Activated naive CD4-positive, alpha-beta T cell treated with anti-CD3 and anti-CD28 coated beads for 36 hours (primary cell): ENCODE measurements around the gene CHCHD4. TPM values are rescaled to one million over a fixed set of nuclear protein-coding genes. Genes with fewer than 3 reads are reported as not detected.

Experiments
- CTCF ChIA-PET: fragments of 350-600 bp; sonication (Branson Sonifier 250); formaldehyde crosslinking; loops from one replicate; lab custom pipeline; 2021; ENCODE audit warnings: antibody characterized with exemption; lab: Charles Lee
- DNase-seq: peaks from one replicate; pipeline ENCODE4 v3.0.0-alpha.2; 2020
- H3K27ac Mint-ChIP-seq: one replicate; pipeline ENCODE4 v1.8.0; 2021; ENCODE audit warnings: mild to moderate bottlenecking, mixed read lengths
- H3K27me3 Mint-ChIP-seq: one replicate; pipeline ENCODE4 v1.8.0; 2021; ENCODE audit warnings: low read depth, mixed read lengths
- H3K36me3 Mint-ChIP-seq: one replicate; pipeline ENCODE4 v1.8.0; 2021; ENCODE audit warnings: low read depth, mixed read lengths
- H3K4me1 Mint-ChIP-seq: one replicate; pipeline ENCODE4 v1.8.0; 2021; ENCODE audit warnings: low read depth, mixed read lengths
- H3K4me3 Mint-ChIP-seq: one replicate; pipeline ENCODE4 v1.8.0; 2021; ENCODE audit warnings: mild to moderate bottlenecking, moderate library complexity, mixed read lengths
- H3K9me3 Mint-ChIP-seq: one replicate; pipeline ENCODE4 v1.8.0; 2021; ENCODE audit warnings: mixed read lengths
- intact Hi-C: fragments of 100-400 bp; cut with micrococcal nuclease; formaldehyde crosslinking; loops from one replicate; pipeline ENCODE4 v1.15.1; 2023
- total RNA-seq, 2 experiments: library from RNA; stranded (reverse); gene quantifications; one replicate each; pipeline ENCODE4 v1.2.3, GENCODE V29; 2021

The CHCHD4 gene
- total RNA-seq, 2 experiments from 2014 or later: 16.2 to 17.9 TPM

DNA sequence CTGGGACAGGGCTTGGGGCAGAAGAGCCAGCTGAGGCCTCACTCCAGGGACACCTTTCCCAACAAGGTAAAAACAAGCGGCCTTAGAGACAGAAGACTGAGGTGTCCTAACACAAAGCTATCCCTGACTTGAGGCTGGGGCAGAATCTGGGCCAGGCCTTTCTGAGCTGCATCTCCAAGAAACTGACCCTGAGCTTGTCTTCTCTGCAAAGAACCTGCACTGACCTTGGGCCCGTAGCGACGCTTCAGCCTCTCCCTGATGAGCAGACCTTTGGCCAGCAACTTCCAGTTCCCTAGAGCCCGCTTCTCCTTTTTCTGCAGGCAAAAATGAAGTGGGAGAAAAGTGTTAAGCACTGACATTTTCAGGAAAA is 22.4 kb upstream of the CHCHD4 start:
- Mint-ChIP-seq H3K27ac (no peak overlapping the region), H3K9me3 (no peaks in the 10 kb centered on the region), H3K4me3 (no peak overlapping the region), H3K4me1 (peaks cover 30% of the 10 kb centered on the region), H3K27me3 (no peaks in the 10 kb centered on the region), H3K36me3 (peaks cover 12% of the 10 kb centered on the region)
- intact Hi-C loops: no loop called here
- no peak for DNase-seq
- CTCF ChIA-PET: no interaction called here

DNA sequence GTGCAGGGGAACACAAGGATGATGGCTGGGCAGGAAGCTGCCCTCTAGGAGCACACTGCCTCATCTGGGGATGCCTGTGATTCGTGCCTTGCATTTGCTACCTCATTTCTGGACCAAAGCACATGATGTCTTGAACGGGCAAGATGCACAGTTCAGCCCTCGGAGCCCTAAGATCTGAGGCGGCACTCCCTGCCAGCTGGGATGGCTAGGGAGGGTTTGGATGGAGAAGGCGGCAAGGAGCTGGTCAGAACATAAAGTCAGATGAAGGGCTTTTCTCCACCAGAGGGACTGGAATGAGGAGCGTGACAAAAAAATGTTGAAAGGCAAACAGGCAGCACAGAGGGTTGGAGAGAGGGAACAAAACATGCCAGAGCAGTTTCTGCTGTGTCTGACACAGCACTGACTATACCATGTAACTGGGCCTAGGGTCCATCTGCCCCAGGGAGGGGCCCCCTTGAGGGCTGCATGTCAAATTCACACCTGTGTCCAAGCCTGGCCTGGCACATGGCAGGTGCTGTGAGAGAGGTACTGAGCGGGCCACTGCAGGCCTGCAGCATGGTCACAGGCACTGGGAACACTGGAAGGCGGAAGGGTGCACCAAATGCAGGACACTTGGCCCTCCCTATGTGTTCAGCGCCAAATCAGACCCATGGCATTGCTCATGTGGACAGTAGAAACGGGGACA is 21.9 kb upstream of the CHCHD4 start:
- Mint-ChIP-seq H3K9me3 (no peaks in the 10 kb centered on the region), H3K27me3 (no peaks in the 10 kb centered on the region), H3K4me3 (no peak overlapping the region), H3K4me1 (peaks cover 36% of the 10 kb centered on the region), H3K27ac (no peak overlapping the region), H3K36me3 (peaks cover 16% of the 10 kb centered on the region)
- intact Hi-C loops: no loop called here
- CTCF ChIA-PET: interaction anchor here (0.9 kb wide), 1 partner anchor 250 kb away, joined by 6 read pairs; no protein-coding TSS in a partner anchor
- DNase-seq: no peak

DNA sequence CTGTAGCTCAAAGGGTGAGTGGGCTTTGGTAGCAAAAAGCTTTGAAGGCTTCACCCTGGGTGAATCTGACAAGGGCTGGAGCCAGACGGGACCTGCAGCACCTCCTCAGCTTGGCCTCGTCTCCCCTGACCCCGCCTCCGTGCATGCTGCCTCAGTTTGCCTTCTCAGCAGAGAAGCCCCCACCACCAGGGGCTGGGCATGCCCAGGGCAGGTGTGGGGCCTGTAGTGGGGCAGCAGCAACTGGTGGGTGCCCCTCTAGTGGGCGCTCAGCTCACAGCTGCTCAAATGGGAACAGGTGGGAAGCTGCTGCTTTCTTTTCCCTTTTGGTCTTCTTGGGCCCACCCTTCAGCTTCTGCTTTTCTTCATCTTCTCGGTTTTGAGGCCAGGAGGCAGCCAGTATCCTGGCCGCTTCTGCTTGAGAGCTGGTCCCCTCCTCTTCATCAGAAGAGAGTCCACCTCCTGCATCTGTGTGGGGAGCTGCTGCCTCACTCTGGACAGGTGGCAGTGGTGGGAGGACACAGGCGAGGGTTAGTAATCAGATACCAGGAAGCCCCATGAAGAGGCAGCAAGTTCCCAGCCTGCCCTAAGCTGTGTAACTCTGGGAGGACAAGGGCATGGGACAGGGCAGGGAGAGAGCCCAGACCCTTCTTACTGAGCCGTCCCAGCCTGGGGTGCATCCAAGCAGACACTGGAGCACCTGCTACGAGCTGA is 21.2 kb upstream of the CHCHD4 start:
- intact Hi-C loops: loop anchor here (2.0 kb wide), 1 partner anchor 287 kb away; no protein-coding TSS in a partner anchor
- Mint-ChIP-seq H3K4me1 (peaks cover 43% of the 10 kb centered on the region), H3K36me3 (peaks cover 16% of the 10 kb centered on the region), H3K4me3 (no peak overlapping the region), H3K27ac (peak overlapping the region; percentile 50), H3K9me3 (no peaks in the 10 kb centered on the region), H3K27me3 (no peaks in the 10 kb centered on the region)
- no peak for DNase-seq
- CTCF ChIA-PET: interaction anchor here (0.9 to 1.3 kb wide), 1 partner anchor 249 kb away, joined by 6 to 7 read pairs; no protein-coding TSS in a partner anchor

DNA sequence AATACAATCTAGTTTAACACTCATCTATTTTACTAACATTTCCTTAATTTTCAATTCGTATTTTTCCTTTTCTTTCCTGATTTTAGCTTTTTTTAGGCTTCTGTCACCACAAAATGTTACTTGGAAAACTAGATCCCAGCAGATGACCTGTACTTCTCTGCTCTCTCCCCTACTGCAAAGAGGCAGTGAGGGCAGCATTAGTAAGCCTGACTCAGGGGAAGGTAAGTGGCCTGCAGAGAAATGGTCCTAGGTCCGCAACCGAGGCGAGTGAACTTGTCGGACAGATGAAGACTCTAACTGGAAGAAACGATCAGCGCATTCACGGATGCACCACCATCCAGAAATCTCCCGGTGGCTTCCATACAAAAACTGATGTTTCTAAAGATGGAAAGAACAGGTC is 20.6 kb upstream of the CHCHD4 start:
- H3K36me3 Mint-ChIP-seq: peaks cover 16% of the 10 kb centered on the region
- no peaks in the 10 kb centered on the region for H3K9me3 Mint-ChIP-seq
- intact Hi-C loops: loop anchor here (2.0 kb wide), 1 partner anchor 288 kb away; no protein-coding TSS in a partner anchor
- no peaks in the 10 kb centered on the region for H3K27me3 Mint-ChIP-seq
- H3K4me1 Mint-ChIP-seq: peaks cover 48% of the 10 kb centered on the region
- no peak overlapping the region for H3K4me3 Mint-ChIP-seq
- no peak for DNase-seq
- CTCF ChIA-PET: interaction anchor here (1.3 kb wide), 1 partner anchor 249 kb away, joined by 7 read pairs; no protein-coding TSS in a partner anchor
- peak overlapping the region; percentile 59 for H3K27ac Mint-ChIP-seq

DNA sequence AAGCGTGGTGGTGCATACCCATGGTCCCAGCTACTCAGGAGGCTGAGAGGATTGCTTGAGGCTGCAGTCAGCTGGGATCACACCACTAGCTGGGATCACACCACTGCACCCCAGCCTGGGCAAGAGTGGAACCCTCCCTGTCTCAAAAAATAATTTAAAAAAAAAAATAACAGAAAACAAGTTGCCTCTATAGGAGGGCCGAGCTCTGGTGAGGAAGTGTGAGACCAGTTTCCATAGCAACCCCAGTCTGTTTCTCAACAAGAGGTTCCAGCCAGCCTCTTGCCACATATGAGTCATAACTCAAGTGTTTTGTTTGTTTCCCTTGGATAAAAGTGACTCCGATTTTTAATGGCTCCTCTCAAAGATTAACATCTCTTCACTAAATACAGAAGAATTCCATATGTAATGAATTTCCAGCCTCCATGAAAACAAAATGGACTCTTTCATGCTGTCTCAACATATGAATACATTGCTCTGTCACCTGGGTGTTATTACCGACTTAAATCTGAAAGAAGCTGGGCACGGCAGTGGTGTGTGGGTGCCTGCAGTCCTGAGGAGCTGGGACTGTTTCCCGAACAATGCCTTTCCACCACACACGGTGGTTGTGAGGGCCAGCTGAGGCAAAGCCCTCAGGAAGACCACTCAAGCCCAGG is 19.9 kb upstream of the CHCHD4 start:
- peak overlapping the region; percentile 19 for H3K4me3 Mint-ChIP-seq
- H3K27ac Mint-ChIP-seq: peak overlapping the region; percentile 81
- peaks cover 48% of the 10 kb centered on the region for H3K4me1 Mint-ChIP-seq
- DNase-seq: peak; percentile 70
- H3K36me3 Mint-ChIP-seq: peaks cover 17% of the 10 kb centered on the region
- CTCF ChIA-PET: interaction anchor here (1.3 kb wide), 1 partner anchor 248 kb away, joined by 7 read pairs; no protein-coding TSS in a partner anchor
- no peaks in the 10 kb centered on the region for H3K27me3 Mint-ChIP-seq
- intact Hi-C loops: loop anchor here (1.0 to 2.0 kb wide), 4 partner anchors 20 to 288 kb away; partner anchors contain the start of gene CHCHD4
- no peaks in the 10 kb centered on the region for H3K9me3 Mint-ChIP-seq

DNA sequence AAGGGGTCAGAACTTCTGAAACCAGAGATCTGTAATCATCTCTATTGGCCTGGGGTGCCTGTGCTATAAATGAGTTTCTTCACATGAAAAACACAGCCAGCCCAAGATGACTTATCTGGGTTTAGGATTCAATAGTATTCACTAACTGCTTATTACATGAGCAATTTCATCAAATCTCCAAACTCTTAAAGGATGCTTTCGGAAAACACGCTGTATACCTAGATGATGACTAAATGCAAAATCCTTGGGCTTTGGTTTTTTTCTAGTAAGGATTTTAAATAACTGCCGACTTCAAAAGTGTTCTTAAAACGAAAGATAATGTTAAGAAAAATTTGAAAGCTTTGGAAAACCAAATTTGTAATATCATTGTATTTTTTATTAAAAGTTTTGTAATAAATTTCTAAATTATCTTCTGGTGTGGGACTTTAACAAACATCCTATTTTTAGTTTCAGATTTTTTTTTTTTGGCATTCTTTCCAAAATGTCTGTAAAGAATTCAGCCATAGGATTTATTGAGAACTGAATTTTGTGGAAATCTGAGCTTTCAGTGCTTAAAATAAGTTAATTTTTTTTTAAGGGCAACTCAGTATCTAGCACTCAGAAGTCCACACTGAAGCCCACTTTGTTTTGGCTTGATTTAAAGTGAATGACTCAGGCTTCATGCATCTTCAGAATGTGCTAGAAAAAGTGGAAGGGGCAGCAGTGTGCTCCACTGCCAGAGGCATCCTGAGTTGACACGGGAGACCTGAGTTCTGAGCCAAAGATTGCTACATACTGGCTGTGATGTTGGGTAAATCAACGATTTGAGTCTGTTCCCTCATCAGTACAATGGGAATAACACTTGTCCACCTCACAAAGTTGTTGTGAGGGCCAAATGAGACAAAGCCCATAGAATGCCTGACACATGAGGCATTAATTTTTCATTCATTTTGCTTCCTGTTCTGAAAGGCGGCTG is 18.9 kb upstream of the CHCHD4 start:
- Mint-ChIP-seq H3K27me3 (no peaks in the 10 kb centered on the region), H3K27ac (peak overlapping the region; percentile 83), H3K36me3 (peaks cover 20% of the 10 kb centered on the region), H3K9me3 (no peaks in the 10 kb centered on the region), H3K4me3 (no peak overlapping the region), H3K4me1 (peaks cover 48% of the 10 kb centered on the region)
- CTCF ChIA-PET: interaction anchor here (0.8 to 1.2 kb wide), 2 partner anchors 18 to 247 kb away, joined by 3 to 4 read pairs; partner anchors contain the start of gene TMEM43
- DNase-seq: no peak
- intact Hi-C loops: loop anchor here (1.0 to 2.0 kb wide), 5 partner anchors 19 to 289 kb away; partner anchors contain the start of gene CHCHD4

DNA sequence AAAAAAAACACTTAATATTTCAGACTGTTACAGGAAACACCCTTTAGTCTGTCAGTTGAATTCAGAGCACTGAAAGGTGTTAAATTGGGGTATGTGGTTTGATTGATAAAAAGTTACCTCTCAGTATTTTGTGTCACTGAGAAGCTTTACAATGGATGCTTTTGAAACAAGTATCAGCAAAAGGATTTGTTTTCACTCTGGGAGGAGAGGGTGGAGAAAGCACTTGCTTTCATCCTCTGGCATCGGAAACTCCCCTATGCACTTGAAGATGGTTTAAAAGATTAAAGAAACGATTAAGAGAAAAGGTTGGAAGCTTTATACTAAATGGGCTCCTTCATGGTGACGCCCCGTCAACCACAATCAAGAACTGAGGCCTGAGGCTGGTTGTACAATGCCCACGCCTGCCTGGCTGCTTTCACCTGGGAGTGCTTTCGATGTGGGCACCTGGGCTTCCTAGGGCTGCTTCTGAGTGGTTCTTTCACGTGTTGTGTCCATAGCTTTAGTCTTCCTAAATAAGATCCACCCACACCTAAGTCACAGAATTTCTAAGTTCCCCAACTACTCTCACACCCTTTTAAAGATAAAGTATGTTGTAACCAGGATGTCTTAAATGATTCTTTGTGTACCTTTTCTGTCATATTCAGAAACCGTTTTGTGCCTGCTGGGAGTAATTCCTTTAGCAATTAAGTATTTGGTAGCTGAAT is 18.0 kb upstream of the CHCHD4 start:
- Mint-ChIP-seq H3K27ac (peak overlapping the region; percentile 83), H3K27me3 (no peaks in the 10 kb centered on the region), H3K9me3 (no peaks in the 10 kb centered on the region), H3K36me3 (peaks cover 20% of the 10 kb centered on the region), H3K4me3 (no peak overlapping the region), H3K4me1 (peaks cover 48% of the 10 kb centered on the region)
- CTCF ChIA-PET: interaction anchor here (0.8 to 1.2 kb wide), 2 partner anchors 17 to 246 kb away, joined by 3 to 4 read pairs; partner anchors contain the start of gene TMEM43
- intact Hi-C loops: loop anchor here (2.0 kb wide), 1 partner anchor 246 kb away; no protein-coding TSS in a partner anchor
- peak; percentile 44 for DNase-seq

DNA sequence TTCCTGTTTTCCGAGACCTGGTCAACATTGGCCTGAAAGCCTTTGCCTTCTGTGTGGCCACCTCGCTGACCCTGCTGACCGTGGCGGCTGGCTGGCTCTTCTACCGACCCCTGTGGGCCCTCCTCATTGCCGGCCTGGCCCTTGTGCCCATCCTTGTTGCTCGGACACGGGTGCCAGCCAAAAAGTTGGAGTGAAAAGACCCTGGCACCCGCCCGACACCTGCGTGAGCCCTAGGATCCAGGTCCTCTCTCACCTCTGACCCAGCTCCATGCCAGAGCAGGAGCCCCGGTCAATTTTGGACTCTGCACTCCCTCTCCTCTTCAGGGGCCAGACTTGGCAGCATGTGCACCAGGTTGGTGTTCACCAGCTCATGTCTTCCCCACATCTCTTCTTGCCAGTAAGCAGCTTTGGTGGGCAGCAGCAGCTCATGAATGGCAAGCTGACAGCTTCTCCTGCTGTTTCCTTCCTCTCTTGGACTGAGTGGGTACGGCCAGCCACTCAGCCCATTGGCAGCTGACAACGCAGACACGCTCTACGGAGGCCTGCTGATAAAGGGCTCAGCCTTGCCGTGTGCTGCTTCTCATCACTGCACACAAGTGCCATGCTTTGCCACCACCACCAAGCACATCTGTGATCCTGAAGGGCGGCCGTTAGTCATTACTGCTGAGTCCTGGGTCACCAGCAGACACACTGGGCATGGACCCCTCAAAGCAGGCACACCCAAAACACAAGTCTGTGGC is 17.1 kb upstream of the CHCHD4 start:
- H3K4me3 Mint-ChIP-seq: no peak overlapping the region
- intact Hi-C loops: loop anchor here (2.0 kb wide), 1 partner anchor 245 kb away; no protein-coding TSS in a partner anchor
- H3K36me3 Mint-ChIP-seq: peaks cover 16% of the 10 kb centered on the region
- H3K27me3 Mint-ChIP-seq: no peaks in the 10 kb centered on the region
- H3K27ac Mint-ChIP-seq: peak overlapping the region; percentile 83
- DNase-seq: no peak
- CTCF ChIA-PET: no interaction called here
- H3K4me1 Mint-ChIP-seq: peaks cover 48% of the 10 kb centered on the region
- H3K9me3 Mint-ChIP-seq: no peaks in the 10 kb centered on the region

DNA sequence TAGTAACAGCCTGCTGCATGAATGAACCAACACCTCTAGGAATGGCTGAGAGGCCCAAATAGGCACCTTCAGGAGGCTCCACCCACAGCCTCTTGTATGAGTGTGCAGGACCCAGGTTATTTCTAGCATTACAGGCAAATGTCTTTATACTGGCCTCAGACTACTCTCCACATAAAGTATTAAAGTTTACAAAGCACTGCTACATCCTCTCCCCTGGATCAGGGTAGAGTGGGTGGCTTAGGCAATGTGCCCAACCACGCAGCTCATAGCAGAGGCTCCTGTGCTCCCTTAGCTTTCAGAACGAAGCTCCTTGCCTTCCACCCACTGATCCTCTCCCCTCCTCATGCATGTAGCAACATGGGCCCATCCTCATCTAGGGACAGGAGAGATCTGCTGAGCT is 16.5 kb upstream of the CHCHD4 start:
- CTCF ChIA-PET: no interaction called here
- Mint-ChIP-seq H3K4me1 (peaks cover 48% of the 10 kb centered on the region), H3K9me3 (no peaks in the 10 kb centered on the region), H3K27ac (no peak overlapping the region), H3K4me3 (no peak overlapping the region), H3K36me3 (peaks cover 16% of the 10 kb centered on the region), H3K27me3 (no peaks in the 10 kb centered on the region)
- DNase-seq: peak; percentile 16
- intact Hi-C loops: no loop called here

DNA sequence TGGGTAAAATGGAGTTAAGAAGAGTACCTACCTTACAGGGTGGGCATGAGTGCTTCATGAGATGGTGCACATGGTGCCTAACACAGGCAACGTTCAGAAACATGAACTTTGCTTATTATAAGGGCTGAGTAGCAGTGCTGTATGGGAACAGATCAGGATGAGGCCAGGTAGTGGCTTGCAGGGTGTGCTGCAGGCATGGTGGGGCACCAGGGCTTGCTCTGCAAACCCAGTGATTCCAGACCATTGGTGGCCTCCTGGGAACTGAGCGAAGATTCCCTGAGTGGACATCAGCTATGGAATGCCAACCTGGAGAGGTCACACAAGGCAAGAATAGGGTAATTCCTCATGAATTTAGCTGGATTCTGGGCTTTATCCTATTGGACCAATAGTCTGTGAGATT is 16.0 kb upstream of the CHCHD4 start:
- no peak for DNase-seq
- CTCF ChIA-PET: no interaction called here
- Mint-ChIP-seq H3K27me3 (no peaks in the 10 kb centered on the region), H3K4me3 (no peak overlapping the region), H3K4me1 (peaks cover 48% of the 10 kb centered on the region), H3K36me3 (peaks cover 16% of the 10 kb centered on the region), H3K27ac (no peak overlapping the region), H3K9me3 (no peaks in the 10 kb centered on the region)
- intact Hi-C loops: no loop called here
